ENCODE measurements around the gene MYH3.
A peak's percentile ranks its signal among the peaks of the same experiment; 100 is the strongest.

The MYH3 gene

DNA sequence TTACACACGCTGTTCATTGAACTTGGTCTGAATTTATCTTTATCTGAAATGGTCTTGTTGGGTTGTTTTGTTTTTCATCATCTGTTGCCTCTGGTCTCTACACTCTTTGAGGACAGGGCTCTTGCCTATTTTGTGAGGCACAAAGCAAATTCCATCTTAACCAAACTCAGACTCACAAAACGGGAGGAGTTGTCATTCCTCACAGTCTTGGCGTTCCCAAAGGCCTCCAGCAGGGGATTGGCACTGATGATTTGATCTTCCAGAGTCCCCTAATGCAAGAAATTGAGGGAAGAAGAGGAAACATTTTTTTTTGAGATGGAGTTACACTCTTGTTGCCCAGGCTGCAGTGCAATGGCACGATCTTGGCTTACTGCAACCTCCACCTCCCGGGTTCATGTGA, 8.7 kb downstream of the MYH3 start:
- no peak for DNase-seq

DNA sequence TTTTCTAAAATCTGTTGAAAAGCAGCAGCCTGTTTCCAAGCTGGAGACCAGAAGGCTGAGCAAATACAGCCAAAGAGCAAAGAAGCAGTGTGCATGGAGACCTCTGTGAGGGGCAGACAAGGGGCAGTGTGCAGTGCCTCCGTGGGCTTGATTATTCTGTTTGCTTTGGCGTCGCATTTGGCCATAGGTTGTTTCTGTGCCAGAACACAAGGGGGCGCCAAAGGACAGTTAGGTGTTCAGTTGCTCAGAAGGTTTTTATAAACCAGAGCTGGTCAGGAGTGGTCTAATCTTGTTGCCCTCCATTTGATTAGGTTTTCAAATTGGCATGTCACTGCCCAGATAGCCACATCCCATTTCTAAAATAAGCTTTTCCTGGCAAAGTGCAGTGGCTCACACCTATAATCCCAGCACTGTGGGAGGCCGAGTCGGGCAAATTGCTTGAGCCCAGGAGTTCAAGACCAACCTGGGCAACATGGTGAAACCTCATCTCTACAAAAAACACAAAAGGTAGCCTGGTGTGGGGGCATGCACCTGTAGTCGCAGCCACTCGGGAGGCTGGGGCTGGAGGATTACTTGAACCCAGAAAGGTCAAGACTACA, 10.6 kb downstream of the MYH3 start:
- DNase-seq = peak; percentile 86

DNA sequence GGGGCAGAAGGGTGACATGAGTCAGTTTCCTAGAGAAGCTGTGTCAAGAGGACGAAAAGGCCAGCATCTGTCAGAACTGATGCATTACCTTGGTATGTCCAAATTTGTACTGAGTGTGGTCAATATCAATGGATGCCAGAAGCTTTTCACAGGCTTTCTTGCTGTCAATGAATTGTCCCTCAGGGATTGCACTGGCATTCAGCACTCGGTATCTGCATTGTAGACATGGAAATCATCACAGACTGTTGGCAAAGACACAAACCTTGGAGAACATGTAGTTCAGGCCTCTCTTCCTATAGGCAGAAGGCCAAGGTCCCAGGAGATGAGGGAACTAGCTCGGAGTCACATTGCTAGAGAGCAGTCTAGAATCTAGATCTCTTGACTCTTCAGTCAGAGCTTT, 16.6 kb downstream of the MYH3 start:
- no peak for DNase-seq

DNA sequence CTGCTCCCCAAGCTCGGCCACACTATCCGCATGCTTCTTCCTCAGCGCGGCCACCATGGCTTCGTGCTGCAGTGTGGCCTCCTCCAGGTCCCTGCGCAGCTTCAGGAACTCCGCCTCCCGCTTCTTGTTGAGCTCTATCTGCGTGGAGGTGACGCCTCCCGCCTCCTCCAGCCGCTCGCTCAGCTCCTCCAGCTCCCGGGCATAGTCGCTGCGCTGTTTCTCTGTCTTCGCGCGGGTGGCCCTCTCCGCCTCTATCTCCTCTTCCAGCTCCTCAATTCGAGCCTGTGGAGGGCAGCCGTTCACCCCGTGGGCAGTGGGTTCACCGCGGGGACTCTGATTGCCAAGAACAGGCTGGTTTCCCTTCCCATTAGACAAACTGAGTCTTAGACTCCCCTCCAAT, 19.0 kb downstream of the MYH3 start:
- no peak for DNase-seq

DNA sequence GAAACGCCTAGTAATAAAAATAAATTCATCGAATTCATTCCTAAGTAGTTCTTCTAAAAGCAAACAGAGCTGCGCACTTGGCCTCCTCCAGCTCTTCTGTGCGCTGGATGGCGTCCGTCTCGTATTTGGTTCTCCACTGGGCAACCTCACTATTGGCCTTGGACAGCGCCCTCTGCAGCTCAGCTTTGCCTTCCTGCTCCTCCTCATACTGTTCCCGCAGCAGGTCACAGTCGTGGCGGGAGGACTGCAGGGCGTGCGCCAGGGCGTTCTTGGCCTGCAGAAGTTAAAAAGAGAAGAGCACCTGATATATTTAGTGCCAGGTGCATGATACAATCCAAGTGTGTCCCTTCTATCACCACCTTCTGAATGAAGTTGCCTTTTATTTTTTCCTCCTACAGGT, 21.8 kb downstream of the MYH3 start:
- DNase-seq = no peak

DNA sequence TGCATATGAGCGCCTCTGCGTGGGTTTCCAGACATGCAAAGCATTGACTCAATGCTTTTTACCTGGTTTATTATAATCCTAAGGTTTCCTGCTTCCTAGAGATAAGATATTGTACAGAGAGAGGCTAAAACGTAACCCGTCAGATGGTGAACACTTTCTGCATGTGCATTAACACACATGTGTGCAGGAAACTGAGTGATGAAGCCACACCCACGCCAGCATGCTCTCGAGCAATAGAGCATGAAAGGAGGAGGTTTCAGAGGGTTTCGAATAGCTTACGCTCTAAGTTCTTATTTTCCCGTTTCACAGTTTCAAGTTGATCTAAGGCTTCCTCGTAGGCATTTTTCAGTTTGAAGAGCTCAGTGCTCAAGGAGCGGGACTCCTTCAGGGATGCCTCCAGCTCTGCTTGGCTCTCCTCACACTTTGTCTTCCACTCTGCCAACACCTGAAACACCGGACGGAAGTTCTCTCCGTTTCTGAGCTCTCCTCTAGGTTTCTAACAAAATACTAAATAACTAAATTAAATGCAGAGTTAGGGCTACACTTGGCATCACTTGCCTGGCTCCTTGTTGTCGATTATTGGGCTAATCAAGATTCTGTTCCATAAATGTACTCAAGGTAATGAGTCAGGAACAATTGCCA, 23.2 kb downstream of the MYH3 start:
- DNase-seq = no peak

DNA sequence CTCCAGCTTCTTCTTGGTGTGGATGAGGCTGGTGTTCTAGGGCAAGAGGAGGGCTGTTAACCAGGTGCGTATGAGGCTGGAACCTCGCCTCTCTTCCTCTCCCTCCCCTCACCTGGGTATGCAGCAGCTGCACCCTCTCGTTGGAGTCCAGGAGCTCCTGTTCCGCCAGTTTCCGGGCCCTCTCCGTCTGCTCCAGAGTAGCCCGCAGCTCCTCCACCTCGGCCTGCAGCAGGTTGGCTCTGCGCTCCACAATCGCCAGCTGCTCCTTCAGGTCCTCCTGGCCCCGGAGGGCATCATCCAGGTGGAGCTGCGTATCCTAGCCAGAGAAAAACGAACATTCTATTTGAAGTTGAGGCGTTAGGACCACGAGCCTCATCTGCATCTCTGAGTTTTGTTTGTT, 25.4 kb downstream of the MYH3 start:
- no peak for DNase-seq

DNA sequence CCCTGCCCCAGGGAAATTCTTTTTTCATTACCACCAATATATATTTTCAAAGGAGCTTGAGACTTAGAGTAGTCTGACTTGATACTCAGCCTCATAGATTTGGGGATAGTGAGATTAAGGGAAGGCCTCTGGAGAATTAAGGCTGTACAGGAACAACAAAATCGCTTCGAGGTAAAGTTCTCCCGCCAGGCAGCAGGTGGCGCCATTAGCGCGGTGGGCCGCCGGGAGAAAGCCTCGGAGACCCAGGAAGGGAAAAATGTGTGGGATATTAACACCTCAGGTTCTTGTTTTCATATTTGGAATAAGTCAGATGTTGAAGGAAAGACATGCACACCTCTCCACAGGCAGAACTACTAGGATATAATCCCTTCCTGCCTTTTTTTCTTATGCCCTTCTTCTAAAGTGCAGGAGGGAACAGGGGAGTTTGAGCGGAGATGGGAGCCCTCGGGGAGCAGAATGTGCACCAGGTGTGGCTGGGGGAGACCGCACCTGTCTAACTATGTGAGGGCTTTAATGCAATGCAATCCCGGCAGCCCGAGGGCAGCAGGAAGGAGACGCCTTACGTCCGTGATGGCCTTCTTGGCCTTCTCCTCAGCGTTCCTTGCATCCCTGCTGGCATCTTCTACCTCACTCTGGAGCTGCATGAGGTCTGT, 25.9 kb downstream of the MYH3 start:
- peak; percentile 51 for DNase-seq

DNA sequence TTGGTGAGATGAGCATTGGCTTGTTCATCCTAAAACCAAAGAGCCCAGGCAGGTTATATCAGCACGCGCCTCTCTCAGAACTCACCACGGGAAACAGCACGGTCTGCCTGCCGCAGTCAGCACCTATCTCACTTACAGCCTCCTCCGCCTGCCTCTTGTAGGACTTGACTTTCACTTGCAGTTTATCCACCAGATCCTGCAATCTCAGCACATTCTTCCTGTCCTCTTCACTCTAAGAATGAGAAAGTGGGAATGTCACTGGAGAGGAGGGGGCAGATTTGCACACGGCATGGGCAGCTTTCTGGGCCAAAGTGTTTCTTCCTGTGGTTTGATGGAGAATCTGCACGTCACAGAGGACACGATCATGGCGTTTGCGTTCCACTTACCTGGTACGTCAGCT, 27.4 kb downstream of the MYH3 start:
- DNase-seq = no peak

DNA sequence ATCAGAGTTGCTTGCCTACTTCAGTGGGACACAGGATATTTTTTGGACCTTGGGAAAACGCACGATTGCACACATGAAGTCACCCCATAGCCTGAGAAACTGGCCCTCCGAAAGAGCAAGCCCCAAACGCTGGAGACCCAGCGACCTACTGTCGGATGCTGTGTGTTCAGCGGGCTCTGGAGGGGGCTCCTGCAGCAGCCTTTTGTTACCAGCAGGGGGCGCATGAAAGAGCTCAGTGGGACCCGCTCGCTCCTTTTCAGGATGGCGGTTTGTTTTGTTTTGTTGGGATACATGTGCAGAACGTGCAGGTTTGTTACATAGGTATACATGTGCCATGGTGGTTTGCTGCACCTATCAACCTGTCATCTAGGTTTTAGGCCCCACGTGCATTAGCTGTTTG, 28.4 kb downstream of the MYH3 start:
- DNase-seq = peak; percentile 42

DNA sequence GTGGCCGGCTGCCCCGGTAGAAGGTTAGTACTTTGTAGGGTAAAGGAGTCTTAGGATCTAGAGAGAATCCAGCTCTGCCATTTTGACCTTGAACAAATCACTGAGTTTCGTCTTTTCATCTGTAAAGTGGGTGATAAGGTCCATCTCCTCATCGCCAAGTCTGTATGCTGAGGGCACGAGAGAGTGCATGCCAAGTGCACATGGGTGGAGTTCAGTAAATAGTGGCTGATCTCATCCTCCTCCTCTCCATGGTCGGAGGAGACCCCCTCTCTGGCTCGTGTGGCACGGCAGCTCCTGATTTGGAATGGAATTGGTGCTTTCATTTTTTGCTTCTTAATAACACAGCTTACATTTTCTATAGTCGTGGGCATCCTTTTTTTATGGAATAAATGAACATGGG, 30.7 kb downstream of the MYH3 start:
- no peak for DNase-seq

DNA sequence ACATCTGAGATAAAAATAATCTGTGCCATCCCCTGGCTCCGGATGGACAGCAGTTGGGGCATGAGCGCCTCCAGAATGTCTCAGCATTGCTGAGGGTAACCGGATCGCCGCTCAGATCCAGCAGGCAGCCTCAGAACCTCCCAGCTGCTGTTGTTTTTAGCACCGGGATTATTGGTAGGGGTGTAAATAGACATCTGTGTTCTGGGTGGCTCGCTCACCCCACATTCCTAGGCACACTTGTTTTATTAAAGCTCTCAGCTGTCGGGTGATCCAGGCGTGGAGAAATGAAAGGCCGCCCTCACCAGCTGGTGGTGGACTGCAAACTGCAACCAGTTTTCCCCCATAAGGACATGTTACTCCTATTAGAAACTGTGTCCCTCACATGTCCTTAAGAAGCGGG, 32.1 kb downstream of the MYH3 start:
- DNase-seq = no peak

DNA sequence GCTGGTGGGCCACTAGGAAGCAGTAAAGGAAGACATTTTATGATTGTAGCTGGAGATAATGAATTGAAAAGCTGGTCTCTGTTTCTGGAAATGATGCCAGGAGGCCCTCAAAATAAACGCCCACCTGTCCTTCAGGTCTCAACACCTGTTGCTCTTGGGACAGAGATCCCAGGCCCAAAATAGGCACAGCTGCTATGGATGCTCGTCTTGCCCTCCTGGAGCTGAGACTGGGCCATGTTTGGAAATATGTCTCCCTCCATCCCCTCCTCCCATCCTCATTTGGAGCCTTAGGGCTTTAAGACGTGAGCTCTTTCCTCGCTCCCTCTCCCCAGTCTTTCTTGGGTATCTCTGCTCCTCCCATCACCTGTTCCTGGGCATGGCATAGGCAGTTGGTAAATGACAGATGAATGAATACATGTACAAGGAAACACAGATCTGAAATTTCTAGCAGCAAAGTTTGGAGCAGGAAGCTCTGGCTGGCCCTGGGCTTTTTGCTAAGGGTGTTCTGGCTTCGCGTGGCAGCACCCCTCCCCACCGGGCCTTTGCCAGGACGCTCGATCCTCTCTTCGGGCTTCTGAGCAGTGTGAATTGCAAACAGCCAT, 33.3 kb downstream of the MYH3 start:
- DNase-seq = no peak

DNA sequence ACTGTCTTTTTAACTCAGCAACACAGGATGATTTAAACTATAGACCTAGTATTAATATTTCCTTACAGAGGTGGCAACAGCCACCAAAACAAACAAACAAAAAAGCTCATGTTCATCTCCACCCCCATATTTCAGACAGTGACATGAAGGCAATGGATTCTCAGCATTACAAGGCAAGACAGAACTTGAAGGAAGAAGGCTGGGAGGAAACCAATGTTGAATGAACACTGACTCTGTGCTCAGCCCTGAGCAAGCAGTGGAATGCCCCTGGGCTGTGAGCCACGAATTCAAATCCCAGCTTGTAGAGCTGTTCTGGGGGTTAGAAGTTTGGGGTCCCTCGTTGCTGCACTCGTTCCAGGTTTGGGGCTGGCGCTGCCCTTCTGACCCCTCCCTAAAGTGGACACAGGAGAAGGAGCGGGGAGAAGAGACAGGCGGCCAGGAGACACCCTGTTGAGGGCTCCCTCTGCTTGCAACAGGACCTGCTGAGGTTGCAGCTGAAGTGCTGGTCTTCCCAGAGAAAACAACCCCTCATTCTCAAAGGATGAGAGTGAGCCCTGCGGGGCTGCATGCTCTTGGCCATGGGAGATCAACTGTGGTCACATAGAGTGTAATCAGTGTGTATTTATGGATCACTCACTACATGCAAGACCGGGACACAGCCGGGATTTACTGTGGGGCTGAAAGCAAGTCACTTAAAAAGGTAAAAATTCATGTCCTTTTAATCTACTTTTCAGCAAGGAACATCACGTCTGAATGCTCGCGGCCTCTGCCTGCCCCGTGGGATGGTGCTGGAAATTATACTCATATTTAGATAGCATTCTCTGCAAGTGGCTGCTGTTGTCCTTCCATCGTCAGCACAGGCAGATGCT, 34.3 kb downstream of the MYH3 start:
- no peak for DNase-seq

DNA sequence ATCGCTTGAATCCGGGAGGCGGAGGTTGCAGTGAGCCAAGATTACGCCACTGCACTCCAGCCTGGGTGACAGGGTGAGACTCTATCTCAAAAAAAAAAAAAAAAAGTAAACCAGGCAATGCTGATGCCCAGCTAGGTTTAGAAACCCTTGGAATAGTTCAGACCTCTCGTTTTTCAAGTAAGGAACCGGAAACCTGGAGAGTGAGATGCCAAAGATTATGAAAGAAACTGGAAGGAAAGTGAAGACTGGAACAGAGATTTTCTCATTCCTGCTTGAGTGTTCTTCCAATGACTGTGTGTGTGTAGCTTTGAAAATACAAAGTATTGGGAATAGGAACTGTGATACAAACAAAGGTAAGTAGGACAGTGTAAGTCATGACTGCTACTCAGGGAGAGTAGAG, 35.7 kb downstream of the MYH3 start:
- no peak for DNase-seq

DNA sequence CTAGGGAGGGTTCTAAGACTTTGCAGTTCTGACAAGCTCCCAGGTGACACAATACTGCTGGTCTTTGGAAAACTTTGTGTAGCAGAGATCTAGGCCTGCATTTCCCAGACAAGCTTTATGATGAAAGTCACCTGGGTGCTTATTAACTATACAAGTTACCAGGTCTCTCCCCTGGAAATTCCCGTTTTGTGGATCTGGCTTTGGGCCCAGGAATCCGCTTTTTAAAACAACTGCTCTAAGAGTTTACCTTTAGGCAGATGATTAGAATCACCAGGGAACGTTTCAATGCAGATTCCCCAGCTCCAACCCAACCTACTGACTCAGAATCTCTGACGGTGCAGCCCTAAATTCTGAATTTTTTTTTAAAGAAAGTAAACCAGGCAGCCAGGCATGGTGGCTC, 36.3 kb downstream of the MYH3 start:
- no peak for DNase-seq

DNA sequence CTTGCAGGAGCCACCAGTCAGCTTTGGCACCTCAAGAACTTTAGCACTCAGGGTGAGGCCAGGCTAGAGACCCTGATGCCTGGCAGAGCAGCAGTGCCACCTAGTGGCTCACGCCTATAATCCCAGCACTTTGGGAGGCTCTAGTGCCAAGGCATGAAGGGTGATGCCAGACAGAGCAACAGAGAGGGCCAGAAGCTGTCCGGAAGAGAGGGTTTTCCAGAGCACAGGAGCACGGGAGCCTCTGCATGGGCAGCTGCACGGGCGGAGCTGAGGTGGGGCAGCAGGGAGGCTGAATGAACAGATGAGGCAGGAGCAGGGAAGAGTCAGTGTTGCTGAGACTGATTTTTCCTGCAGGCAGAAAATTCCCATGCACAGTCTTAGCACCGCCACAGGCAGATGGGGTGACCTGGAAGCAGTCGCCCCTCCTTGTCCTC, 38.9 kb downstream of the MYH3 start:
- DNase-seq = peak; percentile 73

DNA sequence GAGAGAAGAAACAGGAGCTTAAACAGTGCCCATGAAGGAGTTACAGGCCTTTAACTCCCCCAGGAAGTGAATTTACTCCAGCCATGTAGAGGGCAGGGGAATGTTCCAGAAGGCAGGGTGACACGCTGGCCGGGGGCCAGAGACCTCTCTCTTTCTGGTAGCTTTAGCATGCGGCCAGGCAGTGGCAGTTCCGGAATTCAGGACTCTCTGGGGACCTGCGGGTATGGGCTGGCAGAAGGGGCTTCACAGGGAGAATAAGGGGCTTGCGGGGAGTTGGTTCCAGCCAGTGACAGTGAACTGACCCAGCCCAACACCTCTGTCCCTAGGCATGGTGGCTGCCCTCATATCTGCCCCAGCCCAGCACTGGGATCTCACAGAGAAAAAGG, 40.0 kb downstream of the MYH3 start:
- DNase-seq = no peak

DNA sequence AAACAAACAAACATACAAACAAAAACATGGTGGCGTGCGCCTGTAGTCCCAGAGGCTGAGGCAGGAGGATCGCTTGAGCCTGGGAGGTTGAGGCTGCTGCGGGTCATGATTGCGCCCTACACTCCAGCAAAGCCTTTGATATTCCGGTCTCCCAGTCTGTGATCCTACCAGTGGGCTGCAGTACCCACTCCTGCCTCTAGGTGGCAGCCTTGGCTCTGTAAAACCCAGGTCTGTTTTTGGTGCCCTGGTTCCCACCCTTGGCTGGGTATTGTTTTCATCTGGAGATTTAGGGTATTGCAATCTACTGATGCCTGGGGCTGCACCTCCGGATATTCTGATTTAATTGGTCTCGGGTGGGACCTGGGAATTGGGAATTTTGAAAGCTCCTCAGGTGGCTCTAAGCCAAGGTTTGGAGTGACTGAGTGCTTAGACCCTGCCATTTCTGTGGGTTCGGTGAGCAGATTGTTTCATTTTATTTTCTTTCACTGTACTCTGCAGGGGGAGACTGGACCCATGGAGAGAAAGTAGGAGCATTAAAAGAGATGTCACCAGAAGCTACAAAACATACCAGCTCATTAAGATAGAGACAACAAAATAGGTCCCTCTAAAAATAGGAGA, 40.5 kb downstream of the MYH3 start:
- peak; percentile 91 for DNase-seq

DNA sequence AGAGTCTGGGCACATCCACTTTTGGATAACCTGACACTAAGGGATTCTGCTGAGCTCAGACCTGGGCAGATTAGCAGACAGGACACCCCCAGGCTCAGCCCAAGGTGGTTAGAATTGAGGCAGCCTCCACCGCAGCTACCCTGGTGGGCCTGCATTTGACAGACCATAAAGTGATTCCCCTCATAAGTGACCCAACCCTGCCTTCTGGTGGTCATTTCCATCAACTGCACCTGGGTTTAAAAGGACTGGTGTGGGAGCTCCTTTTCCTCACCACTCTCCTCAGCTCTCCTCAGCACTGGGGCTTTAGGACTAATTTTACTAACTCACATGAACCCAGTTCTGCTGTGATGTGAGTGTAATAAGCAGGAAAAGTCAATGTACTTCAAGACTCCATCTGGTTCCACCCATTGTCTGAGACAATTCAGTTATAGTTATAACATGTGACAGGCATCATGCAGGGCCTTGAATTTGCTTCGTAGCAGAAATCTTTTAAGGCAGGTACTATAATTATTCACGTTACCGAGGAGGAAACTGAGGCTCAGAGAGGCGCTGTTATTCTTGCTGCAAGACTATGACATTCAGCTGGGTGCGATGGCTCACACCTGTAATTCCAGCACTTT, 42.5 kb downstream of the MYH3 start:
- DNase-seq = peak; percentile 53

DNA sequence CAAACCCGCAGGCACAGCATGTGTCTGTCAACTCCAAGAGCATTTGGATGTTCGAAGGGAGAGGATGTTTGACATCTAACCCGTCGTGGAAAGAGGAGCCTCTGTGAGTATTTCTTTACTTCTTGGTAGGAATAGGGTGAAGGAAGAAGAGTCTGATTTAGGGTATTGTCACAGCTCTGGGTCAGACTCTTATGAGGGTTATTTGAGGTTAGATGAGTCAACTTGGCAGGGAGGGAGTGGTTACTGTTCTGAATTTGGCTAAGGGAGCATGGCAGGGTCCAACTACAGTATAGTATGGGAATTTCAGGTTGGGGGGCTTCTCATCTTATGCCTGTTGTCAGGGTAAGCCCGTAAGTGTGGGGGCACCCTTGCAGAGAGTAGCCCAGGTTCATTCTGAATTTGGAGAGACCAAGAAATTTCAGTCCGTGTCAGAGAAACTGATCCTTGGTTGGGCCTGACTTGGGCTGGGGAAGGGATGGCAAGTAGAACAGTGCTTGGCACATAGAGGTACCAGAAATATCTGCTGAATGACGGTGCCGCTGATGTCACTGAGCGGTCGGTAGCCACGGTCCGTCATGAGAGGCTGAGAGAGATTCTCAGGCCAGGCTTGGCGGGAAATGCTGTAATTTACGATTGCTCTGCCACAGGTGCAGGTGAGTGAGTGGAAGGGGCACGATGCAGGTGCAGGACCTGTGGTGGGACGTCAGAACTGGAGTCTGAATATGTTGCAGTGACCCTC, 43.2 kb downstream of the MYH3 start:
- no peak for DNase-seq

Data from stimulated activated CD8-positive, alpha-beta memory T cell treated with anti-CD3 and anti-CD28 coated beads, Interleukin-4, amount 100 ng/mL, for 48 hours (primary cell).